ENCODE results near the gene ST6GALNAC2. TPM values are rescaled to one million over a fixed set of nuclear protein-coding genes. Genes with fewer than 3 reads are reported as not detected.
A peak's percentile ranks its signal among the peaks of the same experiment; 100 is the strongest.

The ST6GALNAC2 gene
- total and polyA plus RNA-seq, 10 of the 15 experiments (the other 5 are each of a cell fraction or from before 2014, with no cell fraction given): 0.08 to 0.41 (median 0.23) TPM; not detected in 6

DNA sequence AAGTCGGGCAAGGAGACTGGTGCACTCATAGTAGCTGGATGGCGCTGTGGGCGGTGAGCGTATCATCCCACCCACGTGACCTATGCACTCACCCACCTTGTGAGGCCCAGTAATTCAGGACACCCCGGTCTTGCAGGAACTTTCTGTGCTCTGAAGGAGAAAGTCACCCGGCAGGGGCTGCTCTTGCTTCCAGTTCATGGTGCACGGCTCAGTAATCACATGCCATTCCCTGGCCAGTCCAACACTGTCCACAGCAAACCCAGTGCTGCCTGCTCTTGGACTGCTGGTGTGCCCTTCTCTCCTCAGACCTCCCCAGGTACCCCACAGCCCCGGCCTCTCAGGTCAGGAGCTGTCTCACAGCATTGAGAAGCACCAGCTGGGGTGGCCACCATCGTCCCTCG lies 68.0 kb downstream of the ST6GALNAC2 start:
- no TSS peak for BruUV-seq (replicated peaks)
- no peaks in the 10 kb centered on the region for H3K27me3 ChIP-seq (replicated peaks in 1 of 2; ENCODE audit: control insufficient read depth in 2 of 2, insufficient read depth in 2 of 2, low read length in 1 of 2)
- intact Hi-C loops (cut with micrococcal nuclease; ENCODE audit: unreplicated experiment) (no loop called here), in situ Hi-C loops (cut with MboI) (no loop called here)
- TF ChIP-seq SKIL (IDR thresholded peaks at IDR 0.05; ENCODE audit: low read depth, poor library complexity, severe bottlenecking): no peak
- no peak for TF ChIP-seq NKRF (conservative IDR thresholded peaks at IDR 0.05)
- TF ChIP-seq USF1 (IDR thresholded peaks at IDR 0.05; ENCODE audit: borderline replicate concordance, extremely low read length, insufficient read depth, low read depth, low read length): peak; percentile 10
- TF ChIP-seq PAX5 (IDR thresholded peaks at IDR 0.05; ENCODE audit: borderline replicate concordance, low read depth, low read length): no peak
- TF ChIP-seq KAT2A (conservative IDR thresholded peaks at IDR 0.05; ENCODE audit: control insufficient read depth, low read depth, low read length): no peak
- no peak for TF ChIP-seq RFX5 (IDR thresholded peaks at IDR 0.05; ENCODE audit: low read depth, low read length)
- no peak for TF ChIP-seq SREBF1 (IDR thresholded peaks at IDR 0.05; ENCODE audit: low read length)
- no peaks in the 10 kb centered on the region for H3K9me3 ChIP-seq (replicated peaks; ENCODE audit: control insufficient read depth, insufficient read depth, low read length)
- FAIRE-seq (no peak), DNase-seq (ENCODE audit: low read depth, low spot score) (no peak), ATAC-seq (no peak)
- RAD21 ChIA-PET (ENCODE audit: unreplicated experiment): interaction anchor here (1.1 kb wide), 1 partner anchor 11 kb away, joined by 3 read pairs; no protein-coding TSS in a partner anchor
- no peak overlapping the region for H3K27ac ChIP-seq (ENCODE audit: control insufficient read depth, insufficient read depth)
- no peaks in the 10 kb centered on the region for H4K20me1 ChIP-seq (ENCODE audit: control insufficient read depth, insufficient read depth)
- SMC1A ChIA-PET (ENCODE audit: uncharacterized antibody, unreplicated experiment): interaction anchor here (0.8 to 1.0 kb wide), 2 partner anchors 107 to 140 kb away, joined by 3 read pairs; no protein-coding TSS in a partner anchor
- H3K9ac ChIP-seq (ENCODE audit: control insufficient read depth, insufficient read depth, low read length): no peak overlapping the region
- H3K4me1 ChIP-seq (ENCODE audit: control insufficient read depth, insufficient read depth, low read length): peaks cover 15% of the 10 kb centered on the region
- CTCF ChIA-PET: interaction anchor here (1.6 kb wide), 1 partner anchor 42 kb away, joined by 3 read pairs; no protein-coding TSS in a partner anchor
- H3K79me2 ChIP-seq (ENCODE audit: control insufficient read depth, insufficient read depth, low read length): no peaks in the 10 kb centered on the region
- 65% methylated on average over 11 of the region's 11 CpGs for WGBS (ENCODE audit: insufficient coverage, insufficient replicate concordance, low lambda C conversion rate, missing lambda C conversion rate)
- H3K4me3 ChIP-seq: no peak overlapping the region
- no peaks in the 10 kb centered on the region for H3K36me3 ChIP-seq (ENCODE audit: control insufficient read depth in 2 of 2, insufficient read depth in 2 of 2, low read length in 1 of 2)
- H3K4me2 ChIP-seq (ENCODE audit: control insufficient read depth, insufficient read depth): no peak overlapping the region
- POLR2A ChIA-PET: no interaction called here
- no peak overlapping the region for H2AFZ ChIP-seq (ENCODE audit: control insufficient read depth, low read depth, low read length)

Small RNA genes within 50 kb of the gene (small RNA-seq; reads per million reads assigned to genes)
- gene AC015802.2 (not detected), gene SNORD1A (not detected), gene SNORD1B (209 reads per million, percentile 99 among the genes with 10 or more reads in this experiment)

Other genes starting within 250 kb of the ST6GALNAC2 start
Only the 7 nearest of the 13 such genes appear.
- gene UBE2O, start 132.7 kb downstream of the ST6GALNAC2 start, total RNA-seq (2014; rRNA removed): 13.4 and 17.8 TPM in 2 replicates
- 10.3 and 12.4 TPM in 2 replicates for gene UBE2O, start 132.7 kb downstream of the ST6GALNAC2 start, total RNA-seq (2014; rRNA removed; fragmentation: Illumina TruSeq; extraction: Trizol)
- gene UBE2O, start 132.7 kb downstream of the ST6GALNAC2 start, total RNA-seq (2021): 35.2 and 39.0 TPM in 2 replicates
- 5.7 and 11.1 TPM in 2 replicates for gene UBE2O, start 132.7 kb downstream of the ST6GALNAC2 start, polyA plus RNA-seq (2011; rRNA removed)
- 10.1 and 18.1 TPM in 2 replicates for gene UBE2O, start 132.7 kb downstream of the ST6GALNAC2 start, polyA plus RNA-seq (2014; fragmentation: Illumina TruSeq; extraction: Trizol)
- 1 to 10 TPM; 2.1 to 3.0 TPM for gene UBE2O, start 132.7 kb downstream of the ST6GALNAC2 start, polyA plus RNA-seq (2014; fragmentation: Nextera tagmentation; extraction: Ambion mirVana)
- 14.5 and 21.7 TPM in 2 replicates for gene UBE2O, start 132.7 kb downstream of the ST6GALNAC2 start, polyA plus RNA-seq (2014; rRNA removed)
- 10 to 100 TPM; 13.7 to 15.5 TPM for gene UBE2O, start 132.7 kb downstream of the ST6GALNAC2 start, polyA plus RNA-seq (2016; fragmentation: Nextera tagmentation; extraction: Ambion mirVana)
- gene AANAT, start 118.3 kb downstream of the ST6GALNAC2 start, total RNA-seq (2014; rRNA removed): not detected in 2 replicates
- gene AANAT, start 118.3 kb downstream of the ST6GALNAC2 start, total RNA-seq (2014; rRNA removed; fragmentation: Illumina TruSeq; extraction: Trizol): not detected in 2 replicates
- 0.23 TPM in 1 of 2 replicates, not detected in the other for gene AANAT, start 118.3 kb downstream of the ST6GALNAC2 start, total RNA-seq (2021)
- not detected in 2 replicates for gene AANAT, start 118.3 kb downstream of the ST6GALNAC2 start, polyA plus RNA-seq (2011; rRNA removed)
- not detected in 2 replicates for gene AANAT, start 118.3 kb downstream of the ST6GALNAC2 start, polyA plus RNA-seq (2014; fragmentation: Illumina TruSeq; extraction: Trizol)
- gene AANAT, start 118.3 kb downstream of the ST6GALNAC2 start, polyA plus RNA-seq (2014; fragmentation: Nextera tagmentation; extraction: Ambion mirVana): not detected
- not detected in 2 replicates for gene AANAT, start 118.3 kb downstream of the ST6GALNAC2 start, polyA plus RNA-seq (2014; rRNA removed)
- gene AANAT, start 118.3 kb downstream of the ST6GALNAC2 start, polyA plus RNA-seq (2016; fragmentation: Nextera tagmentation; extraction: Ambion mirVana): not detected
- 22.5 and 31.1 TPM in 2 replicates for gene RHBDF2, start 84.4 kb downstream of the ST6GALNAC2 start, total RNA-seq (2014; rRNA removed)
- 10.9 and 12.2 TPM in 2 replicates for gene RHBDF2, start 84.4 kb downstream of the ST6GALNAC2 start, total RNA-seq (2014; rRNA removed; fragmentation: Illumina TruSeq; extraction: Trizol)
- gene RHBDF2, start 84.4 kb downstream of the ST6GALNAC2 start, total RNA-seq (2021): 30.5 and 43.0 TPM in 2 replicates
- 2.0 and 6.5 TPM in 2 replicates for gene RHBDF2, start 84.4 kb downstream of the ST6GALNAC2 start, polyA plus RNA-seq (2011; rRNA removed)
- gene RHBDF2, start 84.4 kb downstream of the ST6GALNAC2 start, polyA plus RNA-seq (2014; fragmentation: Illumina TruSeq; extraction: Trizol): 3.7 and 12.9 TPM in 2 replicates
- 1 to 10 TPM in 1 of 2 experiments, under 1 TPM in 1; 0.97 to 1.1 TPM for gene RHBDF2, start 84.4 kb downstream of the ST6GALNAC2 start, polyA plus RNA-seq (2014; fragmentation: Nextera tagmentation; extraction: Ambion mirVana)
- gene RHBDF2, start 84.4 kb downstream of the ST6GALNAC2 start, polyA plus RNA-seq (2014; rRNA removed): 38.3 and 42.4 TPM in 2 replicates
- 10 to 100 TPM; 24.5 to 26.4 TPM for gene RHBDF2, start 84.4 kb downstream of the ST6GALNAC2 start, polyA plus RNA-seq (2016; fragmentation: Nextera tagmentation; extraction: Ambion mirVana)
- gene CYGB, start 48.2 kb downstream of the ST6GALNAC2 start, total RNA-seq (2014; rRNA removed): 0.34 TPM in 1 of 2 replicates, not detected in the other
- not detected in 2 replicates for gene CYGB, start 48.2 kb downstream of the ST6GALNAC2 start, total RNA-seq (2014; rRNA removed; fragmentation: Illumina TruSeq; extraction: Trizol)
- not detected in 2 replicates for gene CYGB, start 48.2 kb downstream of the ST6GALNAC2 start, total RNA-seq (2021)
- not detected in 2 replicates for gene CYGB, start 48.2 kb downstream of the ST6GALNAC2 start, polyA plus RNA-seq (2011; rRNA removed)
- not detected in 2 replicates for gene CYGB, start 48.2 kb downstream of the ST6GALNAC2 start, polyA plus RNA-seq (2014; fragmentation: Illumina TruSeq; extraction: Trizol)
- not detected for gene CYGB, start 48.2 kb downstream of the ST6GALNAC2 start, polyA plus RNA-seq (2014; fragmentation: Nextera tagmentation; extraction: Ambion mirVana)
- gene CYGB, start 48.2 kb downstream of the ST6GALNAC2 start, polyA plus RNA-seq (2014; rRNA removed): not detected in 2 replicates
- not detected for gene CYGB, start 48.2 kb downstream of the ST6GALNAC2 start, polyA plus RNA-seq (2016; fragmentation: Nextera tagmentation; extraction: Ambion mirVana)
- 0.44 TPM in 1 of 2 replicates, not detected in the other for gene PRCD, start 45.8 kb downstream of the ST6GALNAC2 start, total RNA-seq (2014; rRNA removed)
- gene PRCD, start 45.8 kb downstream of the ST6GALNAC2 start, total RNA-seq (2014; rRNA removed; fragmentation: Illumina TruSeq; extraction: Trizol): 0.18 TPM in 1 of 2 replicates, not detected in the other
- gene PRCD, start 45.8 kb downstream of the ST6GALNAC2 start, total RNA-seq (2021): 0.37 and 0.95 TPM in 2 replicates
- 0.22 and 0.49 TPM in 2 replicates for gene PRCD, start 45.8 kb downstream of the ST6GALNAC2 start, polyA plus RNA-seq (2011; rRNA removed)
- not detected in 2 replicates for gene PRCD, start 45.8 kb downstream of the ST6GALNAC2 start, polyA plus RNA-seq (2014; fragmentation: Illumina TruSeq; extraction: Trizol)
- gene PRCD, start 45.8 kb downstream of the ST6GALNAC2 start, polyA plus RNA-seq (2014; fragmentation: Nextera tagmentation; extraction: Ambion mirVana): under 1 TPM in 1 of 2 experiments, not detected in 1; 0.31 TPM
- gene PRCD, start 45.8 kb downstream of the ST6GALNAC2 start, polyA plus RNA-seq (2014; rRNA removed): 0.51 TPM in 1 of 2 replicates, not detected in the other
- under 1 TPM; 0.37 to 0.55 TPM for gene PRCD, start 45.8 kb downstream of the ST6GALNAC2 start, polyA plus RNA-seq (2016; fragmentation: Nextera tagmentation; extraction: Ambion mirVana)
- not detected in 2 replicates for gene ST6GALNAC1, start 57.9 kb upstream of the ST6GALNAC2 start, total RNA-seq (2014; rRNA removed)
- not detected in 2 replicates for gene ST6GALNAC1, start 57.9 kb upstream of the ST6GALNAC2 start, total RNA-seq (2014; rRNA removed; fragmentation: Illumina TruSeq; extraction: Trizol)
- 0.08 and 0.29 TPM in 2 replicates for gene ST6GALNAC1, start 57.9 kb upstream of the ST6GALNAC2 start, total RNA-seq (2021)
- not detected in 2 replicates for gene ST6GALNAC1, start 57.9 kb upstream of the ST6GALNAC2 start, polyA plus RNA-seq (2011; rRNA removed)
- gene ST6GALNAC1, start 57.9 kb upstream of the ST6GALNAC2 start, polyA plus RNA-seq (2014; fragmentation: Illumina TruSeq; extraction: Trizol): not detected in 2 replicates
- gene ST6GALNAC1, start 57.9 kb upstream of the ST6GALNAC2 start, polyA plus RNA-seq (2014; fragmentation: Nextera tagmentation; extraction: Ambion mirVana): not detected
- gene ST6GALNAC1, start 57.9 kb upstream of the ST6GALNAC2 start, polyA plus RNA-seq (2014; rRNA removed): not detected in 2 replicates
- gene ST6GALNAC1, start 57.9 kb upstream of the ST6GALNAC2 start, polyA plus RNA-seq (2016; fragmentation: Nextera tagmentation; extraction: Ambion mirVana): not detected
- gene MXRA7, start 125.1 kb upstream of the ST6GALNAC2 start, total RNA-seq (2014; rRNA removed): 0.56 and 1.9 TPM in 2 replicates
- gene MXRA7, start 125.1 kb upstream of the ST6GALNAC2 start, total RNA-seq (2014; rRNA removed; fragmentation: Illumina TruSeq; extraction: Trizol): 0.49 and 0.60 TPM in 2 replicates
- gene MXRA7, start 125.1 kb upstream of the ST6GALNAC2 start, total RNA-seq (2021): 1.1 and 1.3 TPM in 2 replicates
- gene MXRA7, start 125.1 kb upstream of the ST6GALNAC2 start, polyA plus RNA-seq (2011; rRNA removed): 0.15 and 0.30 TPM in 2 replicates
- gene MXRA7, start 125.1 kb upstream of the ST6GALNAC2 start, polyA plus RNA-seq (2014; fragmentation: Illumina TruSeq; extraction: Trizol): 0.96 and 3.4 TPM in 2 replicates
- gene MXRA7, start 125.1 kb upstream of the ST6GALNAC2 start, polyA plus RNA-seq (2014; fragmentation: Nextera tagmentation; extraction: Ambion mirVana): under 1 TPM; 0.03 to 0.16 TPM
- 0.48 and 2.0 TPM in 2 replicates for gene MXRA7, start 125.1 kb upstream of the ST6GALNAC2 start, polyA plus RNA-seq (2014; rRNA removed)
- under 1 TPM; 0.08 to 0.18 TPM for gene MXRA7, start 125.1 kb upstream of the ST6GALNAC2 start, polyA plus RNA-seq (2016; fragmentation: Nextera tagmentation; extraction: Ambion mirVana)

Data from GM12878 (cell line).